ENCODE measurements around the gene ZFYVE9.
"Not testable (repeated sequence)": the region's sequence is repeated elsewhere in the genome, so short reads cannot be mapped to it uniquely, and the experiment has no call there.

ZFYVE9 gene

GRCh38 chr1:52141513-52142219, at the start of gene ZFYVE9:
Gene ZFYVE9 (plus strand): TSS chr1:52142089. CDS start chr1:52233207, 91,118 bp downstream.
- peak within 1 kb of the TSS; percentile 91 for H3K4me2 ChIP-seq (ENCODE audit: low read length)
- no peaks in the 10 kb centered on the region for H3K36me3 ChIP-seq (ENCODE audit: control insufficient read depth, insufficient read depth, low read length)
- peak within 1 kb of the TSS; percentile 95 for H2AFZ ChIP-seq
- H3K9ac ChIP-seq, result peak within 1 kb of the TSS; percentile 53
- no peaks in the 10 kb centered on the region for H3K27me3 ChIP-seq (ENCODE audit: control insufficient read depth, insufficient read depth, low read length)
- no peaks in the 10 kb centered on the region for H3K9me3 ChIP-seq (ENCODE audit: control insufficient read depth, low read length)
- TF ChIP-seq CTCF (IDR thresholded peaks at IDR 0.05), result peak; percentile 28
- peak within 1 kb of the TSS; percentile 84 for H3K27ac ChIP-seq
- peak within 1 kb of the TSS; percentile 79 for H3K4me3 ChIP-seq (ENCODE audit: low read depth, low read length)
- peaks cover 4% of the 10 kb centered on the region for H3K79me2 ChIP-seq
- no peaks in the 10 kb centered on the region for H3K4me1 ChIP-seq

- not testable (repeated sequence) for H3K36me3 ChIP-seq (ENCODE audit: control insufficient read depth, insufficient read depth, low read length); H3K4me2 ChIP-seq (ENCODE audit: low read length); H3K27ac ChIP-seq; H2AFZ ChIP-seq; H3K9ac ChIP-seq; H3K4me1 ChIP-seq; H3K9me3 ChIP-seq (ENCODE audit: control insufficient read depth, low read length); H3K79me2 ChIP-seq; H3K4me3 ChIP-seq (ENCODE audit: low read depth, low read length); H3K27me3 ChIP-seq (ENCODE audit: control insufficient read depth, insufficient read depth, low read length)
Observed at GRCh38 chr1:52094300-52094699, 47.6 kb upstream of the ZFYVE9 start.

GRCh38 chr1:52096216-52096615, 45.7 kb upstream of the ZFYVE9 start:
- H3K36me3 ChIP-seq (ENCODE audit: control insufficient read depth, insufficient read depth, low read length), result no peaks in the 10 kb centered on the region
- no peak overlapping the region for H3K4me2 ChIP-seq (ENCODE audit: low read length)
- H3K4me3 ChIP-seq (ENCODE audit: low read depth, low read length), result no peak overlapping the region
- no peak overlapping the region for H3K27ac ChIP-seq
- no peak for TF ChIP-seq CTCF (IDR thresholded peaks at IDR 0.05)
- no peaks in the 10 kb centered on the region for H3K4me1 ChIP-seq
- H3K79me2 ChIP-seq, result no peaks in the 10 kb centered on the region
- no peaks in the 10 kb centered on the region for H3K9me3 ChIP-seq (ENCODE audit: control insufficient read depth, low read length)
- no peaks in the 10 kb centered on the region for H3K27me3 ChIP-seq (ENCODE audit: control insufficient read depth, insufficient read depth, low read length)
- H3K9ac ChIP-seq, result no peak overlapping the region
- no peak overlapping the region for H2AFZ ChIP-seq

- no peak overlapping the region for H3K9ac ChIP-seq
- H3K36me3 ChIP-seq (ENCODE audit: control insufficient read depth, insufficient read depth, low read length), result no peaks in the 10 kb centered on the region
- H2AFZ ChIP-seq, result no peak overlapping the region
- no peak overlapping the region for H3K4me3 ChIP-seq (ENCODE audit: low read depth, low read length)
- no peaks in the 10 kb centered on the region for H3K27me3 ChIP-seq (ENCODE audit: control insufficient read depth, insufficient read depth, low read length)
- no peak overlapping the region for H3K27ac ChIP-seq
- H3K4me1 ChIP-seq, result no peaks in the 10 kb centered on the region
- H3K79me2 ChIP-seq, result no peaks in the 10 kb centered on the region
- H3K4me2 ChIP-seq (ENCODE audit: low read length), result no peak overlapping the region
- no peaks in the 10 kb centered on the region for H3K9me3 ChIP-seq (ENCODE audit: control insufficient read depth, low read length)
- TF ChIP-seq CTCF (IDR thresholded peaks at IDR 0.05), result no peak
Observed at GRCh38 chr1:52098139-52098871, 43.6 kb upstream of the ZFYVE9 start.

- H3K9ac ChIP-seq, result no peak overlapping the region
- H3K27me3 ChIP-seq (ENCODE audit: control insufficient read depth, insufficient read depth, low read length), result no peaks in the 10 kb centered on the region
- H2AFZ ChIP-seq, result no peak overlapping the region
- no peaks in the 10 kb centered on the region for H3K4me1 ChIP-seq
- no peaks in the 10 kb centered on the region for H3K79me2 ChIP-seq
- no peak overlapping the region for H3K27ac ChIP-seq
- H3K36me3 ChIP-seq (ENCODE audit: control insufficient read depth, insufficient read depth, low read length), result no peaks in the 10 kb centered on the region
- H3K4me3 ChIP-seq (ENCODE audit: low read depth, low read length), result no peak overlapping the region
- no peak overlapping the region for H3K4me2 ChIP-seq (ENCODE audit: low read length)
- TF ChIP-seq CTCF (IDR thresholded peaks at IDR 0.05), result no peak
- H3K9me3 ChIP-seq (ENCODE audit: control insufficient read depth, low read length), result no peaks in the 10 kb centered on the region
Observed at GRCh38 chr1:52102336-52103013, 39.4 kb upstream of the ZFYVE9 start.

All from parathyroid adenoma (tissue), 2 donors.